NCI-H82 (cell line): ENCODE measurements around the gene REG3G.
A peak's percentile ranks its signal among the peaks of the same experiment; 100 is the strongest.

Experiments
- DNase-seq: peaks from one replicate; lab custom pipeline; 2025; lab: John Stamatoyannopoulos, UW

REG3G gene

GRCh38 chr2:79025421-79025820, at the start of gene REG3G:
Gene REG3G (plus strand): TSS chr2:79025702. CDS start chr2:79026094, 392 bp downstream.
- DNase-seq: no peak

- no peak for DNase-seq
Observed at GRCh38 chr2:78977661-78978145, 47.8 kb upstream of the REG3G start.

DNA sequence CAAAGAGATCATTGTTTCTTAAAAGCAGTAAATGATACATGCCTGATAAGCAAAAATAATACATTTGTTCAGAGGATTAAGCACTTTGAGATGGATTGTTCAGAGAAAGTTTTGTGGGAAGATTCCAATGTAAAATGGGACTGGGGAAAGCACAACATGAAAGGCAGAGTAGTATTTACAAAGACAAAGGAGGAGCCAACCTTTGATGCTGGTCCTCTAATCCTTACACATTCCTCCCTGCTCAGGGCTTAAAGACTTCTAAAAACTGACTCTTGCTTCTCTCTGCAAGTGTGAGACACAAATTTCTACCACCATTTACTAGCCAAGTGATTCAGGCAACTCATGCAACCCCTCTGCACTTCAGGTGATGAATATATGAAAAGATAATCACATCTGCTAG, 47.2 kb upstream of the REG3G start:
- no peak for DNase-seq

DNA sequence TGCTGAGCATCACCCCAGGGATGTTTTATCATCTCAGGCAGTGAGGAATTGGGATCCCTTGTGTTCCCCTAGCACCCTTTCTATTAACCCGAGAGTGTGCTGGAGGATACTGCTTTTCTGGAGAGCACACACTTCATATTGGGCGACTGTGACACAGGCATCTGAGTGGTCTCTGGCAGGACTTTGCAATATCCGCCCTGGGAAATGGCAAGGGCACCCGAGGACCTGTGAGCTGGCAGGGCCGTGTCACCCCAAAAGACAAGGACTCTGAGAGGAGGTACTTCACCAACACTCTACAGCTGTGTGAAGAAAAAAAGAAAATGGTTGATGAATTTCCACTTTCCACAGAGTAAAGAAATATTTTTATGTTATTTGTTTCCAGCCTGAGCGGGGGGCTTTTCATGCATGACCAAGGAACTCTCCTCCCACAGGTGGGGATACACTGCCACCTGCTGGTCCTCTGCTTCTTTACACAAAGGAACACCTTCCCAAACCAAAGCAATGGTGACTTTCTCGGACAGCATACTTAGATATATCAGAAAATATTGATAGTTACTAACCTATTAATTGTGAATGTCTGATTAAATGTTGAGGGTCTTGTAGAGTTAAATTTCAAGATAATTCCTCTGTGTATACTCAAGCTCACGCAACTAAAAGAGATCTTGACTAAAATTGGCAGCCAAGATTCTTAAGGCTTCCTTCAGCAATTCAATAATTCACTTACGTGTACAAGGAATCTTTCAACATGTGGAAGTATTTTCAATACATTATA, 45.9 kb upstream of the REG3G start:
- DNase-seq: peak; percentile 86

- no peak for DNase-seq
Observed at GRCh38 chr2:78980152-78980465, 45.4 kb upstream of the REG3G start.

- DNase-seq: no peak
Observed at GRCh38 chr2:78980871-78981270, 44.6 kb upstream of the REG3G start.

DNA sequence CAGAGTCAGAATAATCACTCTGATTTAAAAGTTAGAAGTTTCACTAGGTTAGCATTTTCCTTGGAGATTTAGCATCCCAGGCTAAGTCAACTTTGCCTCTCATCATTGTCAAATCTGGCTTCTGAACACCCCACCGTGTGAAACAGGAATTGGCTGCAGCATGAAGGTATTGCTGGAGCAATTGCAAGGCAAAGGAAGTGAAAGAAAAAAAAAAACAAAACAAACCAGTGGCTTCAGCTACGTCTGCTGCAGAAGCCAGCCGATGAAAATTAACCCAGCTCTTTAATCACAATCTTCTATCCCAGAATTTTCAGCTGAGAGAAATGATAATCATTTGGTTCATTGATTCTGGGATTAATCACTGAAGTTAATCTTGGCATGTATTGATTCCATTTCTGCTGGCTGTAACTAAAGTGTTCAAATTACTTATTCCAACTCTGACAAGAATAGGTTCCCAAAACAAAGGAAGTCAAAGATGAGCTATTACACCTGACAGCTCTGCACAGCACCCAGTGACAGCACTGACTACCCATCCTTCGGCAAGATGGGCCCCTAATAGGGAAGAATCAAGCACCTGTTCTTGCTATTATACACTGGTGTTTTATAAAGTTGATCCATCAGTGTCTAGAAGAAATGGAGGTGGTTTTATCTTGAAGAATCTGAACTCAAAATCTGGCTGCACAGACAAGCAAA, 42.7 kb upstream of the REG3G start:
- DNase-seq: no peak

- DNase-seq: no peak
Observed at GRCh38 chr2:78984386-78984785, 41.1 kb upstream of the REG3G start.

GRCh38 chr2:78985558-78985957, 39.9 kb upstream of the REG3G start:
- no peak for DNase-seq

- DNase-seq: no peak
Observed at GRCh38 chr2:78989051-78989450, 36.5 kb upstream of the REG3G start.

DNA sequence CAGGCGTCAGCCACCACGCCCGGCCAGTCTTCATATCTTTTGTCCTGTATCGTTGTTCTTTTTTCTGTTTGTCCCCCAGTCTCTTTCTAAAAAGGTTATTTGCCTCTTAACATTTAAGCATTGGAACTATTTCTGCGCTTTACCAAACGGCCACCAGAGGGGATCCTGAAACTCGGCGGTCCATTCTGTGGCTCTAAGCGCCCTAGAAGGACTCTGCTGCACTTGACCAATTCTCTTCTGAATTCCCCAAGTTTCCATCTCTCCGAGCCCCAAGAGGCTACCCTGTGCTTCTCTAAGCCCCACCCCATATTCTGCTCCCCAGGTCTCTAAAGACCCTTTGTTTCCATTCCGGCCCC, 33.1 kb upstream of the REG3G start:
- DNase-seq: peak; percentile 67

DNA sequence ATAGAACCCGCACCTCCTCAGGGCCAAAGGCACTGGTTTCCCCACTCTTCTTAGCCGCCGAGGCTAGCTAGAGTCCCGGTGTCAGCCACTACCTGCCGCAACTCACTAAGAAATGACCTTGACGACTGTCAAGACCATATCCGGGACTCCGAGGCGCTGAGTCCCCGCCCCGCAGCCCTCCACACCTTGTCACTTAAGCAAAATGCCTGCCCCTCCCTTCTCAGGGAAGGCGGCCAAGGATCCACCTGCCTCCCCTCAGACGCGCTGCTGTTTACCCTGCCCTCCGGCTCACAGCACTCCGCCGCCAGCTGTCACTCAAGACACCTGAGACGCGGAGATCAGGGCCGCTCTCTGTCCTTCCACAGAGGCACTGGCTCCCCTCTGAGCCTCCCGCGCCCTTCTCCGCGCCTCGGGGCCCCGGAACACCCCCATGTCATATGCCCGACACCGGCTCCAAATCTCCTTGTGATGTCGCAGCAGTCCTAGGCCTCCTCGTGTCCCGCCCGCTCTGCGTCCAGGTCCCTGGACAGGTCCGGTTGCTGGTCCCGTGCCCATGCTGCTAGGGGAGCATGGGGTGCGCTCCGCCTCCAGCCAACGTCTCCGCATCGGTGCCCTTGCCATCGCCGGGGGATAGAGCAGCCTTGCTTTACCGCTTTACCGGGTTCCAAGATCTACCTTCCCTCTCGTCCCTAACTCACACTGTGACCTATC, 32.5 kb upstream of the REG3G start:
- peak; percentile 78 for DNase-seq

DNA sequence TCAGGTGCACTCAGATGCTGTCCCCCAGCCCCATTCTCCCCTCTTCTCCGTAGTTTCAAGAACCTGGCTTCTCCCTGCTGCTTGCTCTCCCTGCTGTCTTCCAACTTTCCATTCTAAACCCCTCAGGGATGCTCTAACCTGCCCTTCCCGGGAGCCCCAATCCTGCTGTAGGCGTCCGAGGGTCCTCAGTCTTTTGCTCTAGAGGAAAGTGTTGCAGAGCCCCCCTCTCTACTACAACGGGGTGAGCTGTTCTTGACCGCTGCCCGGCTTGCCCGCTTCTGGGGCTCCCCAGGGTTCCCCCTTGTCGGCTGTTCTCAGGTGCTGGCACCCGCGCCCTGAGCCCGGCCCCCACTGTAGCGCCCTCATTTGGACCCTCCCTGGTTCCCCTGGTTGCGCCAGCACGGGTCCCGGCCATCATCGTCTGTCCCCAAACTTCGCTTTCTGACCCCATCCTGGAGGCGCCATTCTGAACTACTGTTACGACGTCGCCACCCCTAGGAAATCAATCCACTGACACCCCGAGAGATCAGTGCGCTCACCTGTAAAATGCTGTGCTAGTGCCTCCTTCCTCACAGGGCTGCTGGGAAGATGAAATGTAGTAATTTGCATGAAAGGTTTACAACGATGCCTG, 31.9 kb upstream of the REG3G start:
- DNase-seq: no peak

DNA sequence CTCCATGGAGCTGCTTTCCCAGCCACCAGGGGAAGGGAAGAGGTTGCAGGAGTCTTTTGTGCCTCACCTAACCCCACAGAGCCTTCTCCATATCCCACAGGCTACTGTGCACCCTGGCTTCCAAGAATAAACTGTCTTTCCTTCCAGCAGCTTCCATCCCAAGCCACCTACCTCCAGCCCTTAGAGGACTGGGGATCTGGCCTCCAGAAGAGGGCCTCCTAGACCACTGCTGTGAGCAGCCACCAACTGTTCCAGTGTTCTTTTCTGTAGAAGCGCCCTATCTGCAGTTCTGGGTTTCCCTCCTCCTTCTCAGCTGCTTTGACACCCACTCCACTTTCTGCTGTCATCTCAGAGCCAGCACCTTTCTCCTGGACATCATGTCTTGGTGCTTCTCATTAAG, 30.7 kb upstream of the REG3G start:
- no peak for DNase-seq

- peak; percentile 36 for DNase-seq
Observed at GRCh38 chr2:78999406-78999805, 26.1 kb upstream of the REG3G start.

DNA sequence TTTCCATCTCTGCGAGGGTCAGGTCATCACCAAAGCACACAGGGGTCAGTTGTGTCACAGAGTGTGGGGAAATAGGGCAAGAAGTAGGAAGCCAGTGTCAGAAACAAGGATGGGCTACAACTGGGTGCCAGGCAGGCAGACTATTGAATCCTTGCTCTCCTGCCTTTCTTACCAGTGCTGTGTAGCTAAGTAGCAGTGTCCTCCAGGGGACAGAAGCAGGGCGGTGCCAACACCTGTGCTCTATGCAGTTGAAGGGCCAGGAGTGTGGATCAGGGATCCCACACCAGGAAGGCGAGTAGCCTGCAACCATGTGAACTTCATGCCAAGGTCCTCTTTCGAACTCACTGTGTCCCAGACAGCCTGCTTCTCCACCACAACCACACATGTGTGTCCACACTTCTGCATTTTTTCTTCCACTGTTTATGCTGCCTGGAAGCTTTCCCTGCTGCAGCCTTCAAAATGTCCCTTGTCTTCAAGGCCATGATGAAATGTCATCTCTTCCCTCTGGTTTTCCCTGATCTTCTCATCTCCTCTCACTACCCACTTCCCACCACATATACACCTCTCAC, 25.4 kb upstream of the REG3G start:
- DNase-seq: no peak

- DNase-seq: no peak
Observed at GRCh38 chr2:79001285-79001684, 24.2 kb upstream of the REG3G start.

GRCh38 chr2:79004680-79005079, 20.8 kb upstream of the REG3G start:
- peak; percentile 46 for DNase-seq

- DNase-seq: peak; percentile 63
Observed at GRCh38 chr2:79005216-79005615, 20.3 kb upstream of the REG3G start.

DNA sequence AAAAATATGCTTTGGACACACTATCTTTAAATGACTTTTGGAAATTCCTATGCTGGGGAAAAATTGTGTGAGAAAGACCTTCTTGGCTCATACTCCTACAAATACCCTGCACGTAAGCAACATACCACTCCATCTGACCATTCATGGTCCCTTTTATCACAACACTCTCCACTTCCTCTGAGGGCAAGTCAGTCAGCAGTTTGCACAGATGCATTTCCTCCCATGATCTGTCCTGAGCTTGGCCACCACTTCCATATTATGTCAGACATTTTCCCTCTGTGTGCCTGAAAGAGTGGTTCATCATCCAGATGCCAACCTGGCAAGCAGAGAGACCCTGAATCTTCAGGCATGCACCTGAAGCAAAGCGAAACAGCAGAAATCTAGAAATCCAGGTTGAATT, 16.1 kb upstream of the REG3G start:
- no peak for DNase-seq

GRCh38 chr2:79011496-79011895, 14.0 kb upstream of the REG3G start:
- DNase-seq: no peak

- no peak for DNase-seq
Observed at GRCh38 chr2:79013629-79014028, 11.9 kb upstream of the REG3G start.
